SU-DHL-6 (cell line): ENCODE results near the gene PLA2G4A.

Experiments used
- CTCF ChIP-seq: fragments of 200-600 bp; sonication (generic); IDR thresholded peaks from one replicate; pipeline ENCODE4 v1.5.1; 2017; ENCODE audit warnings: antibody characterized with exemption, mild to moderate bottlenecking, low read length, moderate library complexity; ENCODE audit not compliant: insufficient read depth, poor library complexity, severe bottlenecking
- EZH2phosphoT487 ChIP-seq: fragments of 200-600 bp; sonication (generic), shearing (Covaris generic); conservative IDR thresholded peaks from 2 replicates; pipeline ENCODE4 v1.6.1; 2018; ENCODE audit warnings: mild to moderate bottlenecking, antibody characterized with exemption, low read length, moderate library complexity, mixed read lengths

GRCh38 chr1:187003353-187003752 lies 174.6 kb downstream of the PLA2G4A start:
- TF ChIP-seq CTCF: no peak
- no peak for TF ChIP-seq EZH2phosphoT487
